HL-60 (cell line): ENCODE results near the gene CNTNAP4.

Experiments
- DNase-seq, 2 experiments: peaks; one replicate each; pipeline ENCODE4 v3.0.0-alpha.2; 2010 to 2020; ENCODE audit warnings: low read depth in 1 of 2, low spot score in 1 of 2
- H3K27ac ChIP-seq: fragments of 250-450 bp; sonication (Bioruptor Pico); replicated peaks from 2 replicates; pipeline ENCODE4 v1.5.1; 2020; ENCODE audit warnings: mild to moderate bottlenecking, moderate library complexity
- H3K27me3 ChIP-seq: fragments of 250-450 bp; sonication (Bioruptor Pico); 2 replicates; pipeline ENCODE4 v1.5.1; 2021; ENCODE audit warnings: mild to moderate bottlenecking, moderate library complexity; ENCODE audit not compliant: insufficient read depth, poor library complexity, severe bottlenecking
- H3K4me3 ChIP-seq: replicated peaks from 2 replicates; pipeline ENCODE4 v1.5.1; 2011; ENCODE audit warnings: mild to moderate bottlenecking, control low read depth, low read length; ENCODE audit not compliant: insufficient read depth
- CTCF ChIP-seq: IDR thresholded peaks from one replicate; pipeline ENCODE4 v1.5.1; 2011; ENCODE audit warnings: low read length, control low read depth, inconsistent platforms; ENCODE audit not compliant: insufficient read depth
- GABPA ChIP-seq: IDR thresholded peaks from 2 replicates; pipeline ENCODE4 v1.6.1; 2012; ENCODE audit warnings: low read depth
- POLR2AphosphoS5 ChIP-seq: IDR thresholded peaks from 2 replicates; pipeline ENCODE4 v1.6.1; 2012; ENCODE audit warnings: low read depth
- REST ChIP-seq: IDR thresholded peaks from 2 replicates; pipeline ENCODE4 v1.6.1; 2012; ENCODE audit warnings: low read depth; ENCODE audit not compliant: insufficient replicate concordance
- SPI1 ChIP-seq: IDR thresholded peaks from 2 replicates; pipeline ENCODE4 v1.6.1; 2012; ENCODE audit warnings: low read depth, mild to moderate bottlenecking, borderline replicate concordance

CNTNAP4 gene

GRCh38 chr16:76360404-76360803, 83.2 kb downstream of the CNTNAP4 start:
- H3K27ac ChIP-seq = no peak overlapping the region
- no peaks in the 10 kb centered on the region for H3K27me3 ChIP-seq
- no peak overlapping the region for H3K4me3 ChIP-seq
- no peak for TF ChIP-seq REST
- TF ChIP-seq POLR2AphosphoS5 = no peak
- TF ChIP-seq SPI1 = no peak
- no peak for TF ChIP-seq GABPA
- TF ChIP-seq CTCF = no peak
- DNase-seq = no peak

- no peak for DNase-seq
- TF ChIP-seq REST (no peak), GABPA (no peak), CTCF (no peak), POLR2AphosphoS5 (no peak), SPI1 (no peak)
- H3K27ac ChIP-seq = no peak overlapping the region
- no peak overlapping the region for H3K4me3 ChIP-seq
- no peaks in the 10 kb centered on the region for H3K27me3 ChIP-seq
Measured at GRCh38 chr16:76370344-76370743, 93.1 kb downstream of the CNTNAP4 start.

- no peak for TF ChIP-seq POLR2AphosphoS5
- TF ChIP-seq CTCF = no peak
- TF ChIP-seq GABPA = no peak
- no peak for TF ChIP-seq SPI1
- TF ChIP-seq REST = no peak
- Histone ChIP-seq H3K4me3 (no peak overlapping the region), H3K27me3 (no peaks in the 10 kb centered on the region), H3K27ac (no peak overlapping the region)
- no peak for DNase-seq
Measured at GRCh38 chr16:76371441-76371840, 94.2 kb downstream of the CNTNAP4 start.
